HEK293 (cell line): Measurements from ENCODE around the gene SMIM27.

Experiments used
- CTCF ChIA-PET: fragments of 350-600 bp; formaldehyde crosslinking; extraction: SDS; loops from one replicate; lab custom pipeline; 2021; ENCODE audit warnings: antibody characterized with exemption; lab: Yijun Ruan, JAX
- POLR2A ChIA-PET: fragments of 300-600 bp; formaldehyde crosslinking; extraction: SDS; loops from one replicate; lab custom pipeline; 2020; ENCODE audit warnings: antibody characterized with exemption, inconsistent platforms; lab: Yijun Ruan, JAX
- H3K27ac ChIP-seq: fragments of 200-500 bp; sonication (Bioruptor generic); 2 replicates; pipeline ENCODE4 v1.5.1; 2014; ENCODE audit warnings: low read depth, low read length, control low read depth, inconsistent platforms; ENCODE audit errors: extremely low read depth
- H3K36me3 ChIP-seq, 2 experiments: fragments of 200-500 bp in 1 of 2; sonication (Bioruptor generic) in 1 of 2; 1 replicate in 1 of 2; 2 replicates in 1 of 2; pipeline ENCODE4 v1.5.1; 2014 to 2017; ENCODE audit warnings: inconsistent platforms in 2 of 2, low read length in 2 of 2; ENCODE audit not compliant: control insufficient read depth in 2 of 2, insufficient read depth in 1 of 2
- H3K4me1 ChIP-seq: fragments of 200-500 bp; sonication (Bioruptor generic); 2 replicates; pipeline ENCODE4 v1.5.1; 2014; ENCODE audit warnings: mild to moderate bottlenecking, low read length, inconsistent platforms; ENCODE audit not compliant: control insufficient read depth, insufficient read depth
- H3K4me3 ChIP-seq: 2 replicates; pipeline ENCODE4 v1.5.1; 2011; ENCODE audit warnings: low read depth, mild to moderate bottlenecking, control low read depth, low read length, moderate library complexity
- H3K9me3 ChIP-seq: fragments of 200-500 bp; sonication (Bioruptor generic); 2 replicates; pipeline ENCODE4 v1.5.1; 2014; ENCODE audit warnings: low read depth, low read length, inconsistent platforms; ENCODE audit not compliant: control insufficient read depth, insufficient read depth
- ATF2 ChIP-seq: fragments of 450-650 bp; formaldehyde crosslinking; IDR thresholded peaks from 2 replicates; pipeline ENCODE4 v1.5.1; 2016; ENCODE audit warnings: missing biosample characterization, missing genetic modification characterization, low read depth
- KLF17 ChIP-seq: fragments of 450-650 bp; formaldehyde crosslinking; IDR thresholded peaks from 2 replicates; pipeline ENCODE4 v1.5.1; 2016; ENCODE audit warnings: missing biosample characterization, missing genetic modification characterization
- OVOL3 ChIP-seq: fragments of 450-650 bp; formaldehyde crosslinking; IDR thresholded peaks from 2 replicates; pipeline ENCODE4 v1.5.1; 2016; ENCODE audit warnings: missing biosample characterization, missing genetic modification characterization
- TRIM28 ChIP-seq: IDR thresholded peaks from 2 replicates; pipeline ENCODE4 v1.6.1; 2011; ENCODE audit warnings: low read length, control low read depth, borderline replicate concordance
- ZBTB21 ChIP-seq: fragments of 450-650 bp; formaldehyde crosslinking; IDR thresholded peaks from 2 replicates; pipeline ENCODE4 v1.5.1; 2017; ENCODE audit warnings: missing biosample characterization, missing genetic modification characterization
- ZBTB44 ChIP-seq: fragments of 450-650 bp; IDR thresholded peaks from 2 replicates; pipeline ENCODE4 v1.5.1; 2018; ENCODE audit warnings: missing biosample characterization, mild to moderate bottlenecking, missing genetic modification characterization
- ZNF157 ChIP-seq: fragments of 450-650 bp; formaldehyde crosslinking; IDR thresholded peaks from 2 replicates; pipeline ENCODE4 v1.5.1; 2016; ENCODE audit warnings: missing biosample characterization, missing genetic modification characterization
- ZNF16 ChIP-seq: fragments of 450-650 bp; formaldehyde crosslinking; IDR thresholded peaks from 2 replicates; pipeline ENCODE4 v1.5.1; 2016; ENCODE audit warnings: low read depth, missing biosample characterization, missing genetic modification characterization
- ZNF19 ChIP-seq: fragments of 450-650 bp; formaldehyde crosslinking; IDR thresholded peaks from 2 replicates; pipeline ENCODE4; 2016; ENCODE audit warnings: missing biosample characterization, missing genetic modification characterization, low read depth
- ZNF23 ChIP-seq: fragments of 450-650 bp; formaldehyde crosslinking; IDR thresholded peaks from 2 replicates; pipeline ENCODE4 v1.5.1; 2016; ENCODE audit warnings: missing biosample characterization, missing genetic modification characterization, borderline replicate concordance
- ZNF24 ChIP-seq: fragments of 450-650 bp; formaldehyde crosslinking; IDR thresholded peaks from 2 replicates; pipeline ENCODE4 v1.5.1; 2016; ENCODE audit warnings: missing biosample characterization, missing genetic modification characterization
- ZNF341 ChIP-seq: fragments of 450-650 bp; formaldehyde crosslinking; IDR thresholded peaks from 2 replicates; pipeline ENCODE4; 2016; ENCODE audit warnings: low read depth, missing biosample characterization, missing genetic modification characterization
- ZNF596 ChIP-seq: fragments of 450-650 bp; IDR thresholded peaks from 2 replicates; pipeline ENCODE4 v1.5.0; 2018; ENCODE audit warnings: missing biosample characterization, mild to moderate bottlenecking, missing genetic modification characterization, moderate library complexity
- ZNF654 ChIP-seq: fragments of 450-650 bp; formaldehyde crosslinking; IDR thresholded peaks from 2 replicates; pipeline ENCODE4 v1.5.1; 2016; ENCODE audit warnings: low read depth, missing biosample characterization, missing genetic modification characterization
- ZNF658 ChIP-seq: fragments of 450-650 bp; formaldehyde crosslinking; IDR thresholded peaks from 2 replicates; pipeline ENCODE4; 2016; ENCODE audit warnings: missing biosample characterization, missing genetic modification characterization
- ZNF785 ChIP-seq: fragments of 450-650 bp; formaldehyde crosslinking; IDR thresholded peaks from 2 replicates; pipeline ENCODE4 v1.5.1; 2016; ENCODE audit warnings: missing biosample characterization, missing genetic modification characterization
- ZNF830 ChIP-seq: fragments of 450-650 bp; IDR thresholded peaks from 2 replicates; pipeline ENCODE4 v1.5.0; 2018; ENCODE audit warnings: missing biosample characterization, missing genetic modification characterization, low read depth, mild to moderate bottlenecking, moderate library complexity
- TF ChIP-seq, protein P1 (sequence below): fragments of 450-650 bp; formaldehyde crosslinking; IDR thresholded peaks from 2 replicates; pipeline ENCODE4 v1.5.1; 2016; ENCODE audit warnings: missing biosample characterization, missing genetic modification characterization

The SMIM27 gene

GRCh38 chr9:32587901-32588300, 35.8 kb downstream of the SMIM27 start (continued):
- TF ChIP-seq ZBTB44 (tag by site-specific recombination) (no peak), ZBTB21 (no peak), ZNF830 (no peak)

DNA sequence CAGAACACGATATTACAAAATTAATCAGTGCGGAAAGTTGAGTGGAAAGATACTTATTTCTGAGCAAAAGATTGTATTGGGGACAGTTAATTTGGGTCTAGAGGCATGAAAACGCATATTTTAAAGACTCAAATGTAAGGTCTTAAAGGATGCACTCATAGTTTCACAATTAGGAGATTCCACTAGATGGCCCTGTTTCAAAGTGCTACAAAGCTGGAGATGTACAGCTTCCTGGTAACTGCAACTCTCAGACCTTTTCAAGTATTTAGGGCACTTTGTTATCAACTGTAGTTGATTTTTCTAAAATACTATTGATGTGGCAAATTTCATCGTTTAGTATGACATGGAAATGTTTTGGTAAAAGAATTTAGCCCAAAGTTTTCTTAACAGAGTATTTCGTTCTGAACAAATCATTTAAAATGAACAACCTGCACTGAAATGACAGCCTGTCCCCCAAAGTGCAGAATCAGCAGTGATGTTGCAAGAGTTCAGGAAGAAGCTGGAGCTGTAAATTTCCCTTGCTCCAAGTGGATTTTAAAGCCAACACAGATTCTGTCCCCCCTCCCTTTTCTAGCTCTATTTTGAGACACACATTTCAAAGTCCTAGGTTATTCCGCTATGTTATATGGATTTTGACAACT, 37.1 kb downstream of the SMIM27 start:
- peak; percentile 55 for TF ChIP-seq ZNF654 (tag by site-specific recombination)
- no peak for TF ChIP-seq ZNF785 (tag by site-specific recombination)
- TF ChIP-seq, all 188 proteins: peak for 1
- ChIA-PET POLR2A (no interaction called here), CTCF (interaction anchor here (0.6 to 17.2 kb wide), 30 partner anchors 9 to 1514 kb away, joined by 3 to 583 read pairs (median 3); partner anchors contain the start of gene NDUFB6)
- no peak overlapping the region for H3K27ac ChIP-seq
- H3K4me3 ChIP-seq, result no peak overlapping the region
- H3K9me3 ChIP-seq, result no peaks in the 10 kb centered on the region
- H3K4me1 ChIP-seq, result no peaks in the 10 kb centered on the region
- H3K36me3 ChIP-seq, result no peaks in the 10 kb centered on the region

- no peaks in the 10 kb centered on the region for H3K9me3 ChIP-seq
- ChIA-PET POLR2A (no interaction called here), CTCF (interaction anchor here (1.3 to 17.2 kb wide), 6 partner anchors 10 to 380 kb away, joined by 3 to 583 read pairs (median 46); no protein-coding TSS in a partner anchor)
- TF ChIP-seq ZNF341 (tag by site-specific recombination), result no peak
- no peak for TF ChIP-seq ZNF596
- no peak for TF ChIP-seq ZNF658 (tag by site-specific recombination)
- no peak for TF ChIP-seq OVOL3
- no peak for TF ChIP-seq ZNF23
- no peak for TF ChIP-seq ATF2 (tag by site-specific recombination)
- no peak for TF ChIP-seq ZNF157
- TF ChIP-seq ZNF16, result no peak
- TF ChIP-seq KLF17, result no peak
- TF ChIP-seq ZNF19, result no peak
- TF ChIP-seq ZNF24 (tag by site-specific recombination), result no peak
- no peak for TF ChIP-seq TRIM28
- H3K27ac ChIP-seq, result no peak overlapping the region
- no peaks in the 10 kb centered on the region for H3K4me1 ChIP-seq
- H3K4me3 ChIP-seq, result no peak overlapping the region
- H3K36me3 ChIP-seq, result no peaks in the 10 kb centered on the region
Observed at GRCh38 chr9:32590476-32590875, 38.3 kb downstream of the SMIM27 start.

DNA sequence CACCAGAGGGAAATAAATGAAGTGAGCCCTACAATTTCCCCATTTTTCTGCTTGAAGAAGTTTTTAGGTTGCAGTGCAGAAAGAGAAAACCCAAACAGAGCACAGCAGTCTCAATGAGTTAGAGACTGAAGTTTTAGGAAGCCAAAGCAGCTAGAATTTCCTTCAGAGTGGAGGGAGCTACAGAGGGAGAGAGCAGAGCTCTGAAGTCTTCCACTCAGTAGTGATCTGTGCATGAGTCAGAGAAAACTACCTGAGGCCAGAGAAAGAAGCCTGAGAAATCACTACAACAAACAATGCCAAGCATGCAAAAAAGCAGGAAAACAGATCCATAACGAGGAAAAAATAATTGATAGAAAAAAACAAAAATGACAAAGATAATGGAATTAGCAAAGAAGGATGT, 38.8 kb downstream of the SMIM27 start:
- no peaks in the 10 kb centered on the region for H3K4me1 ChIP-seq
- TF ChIP-seq, protein P1, sequence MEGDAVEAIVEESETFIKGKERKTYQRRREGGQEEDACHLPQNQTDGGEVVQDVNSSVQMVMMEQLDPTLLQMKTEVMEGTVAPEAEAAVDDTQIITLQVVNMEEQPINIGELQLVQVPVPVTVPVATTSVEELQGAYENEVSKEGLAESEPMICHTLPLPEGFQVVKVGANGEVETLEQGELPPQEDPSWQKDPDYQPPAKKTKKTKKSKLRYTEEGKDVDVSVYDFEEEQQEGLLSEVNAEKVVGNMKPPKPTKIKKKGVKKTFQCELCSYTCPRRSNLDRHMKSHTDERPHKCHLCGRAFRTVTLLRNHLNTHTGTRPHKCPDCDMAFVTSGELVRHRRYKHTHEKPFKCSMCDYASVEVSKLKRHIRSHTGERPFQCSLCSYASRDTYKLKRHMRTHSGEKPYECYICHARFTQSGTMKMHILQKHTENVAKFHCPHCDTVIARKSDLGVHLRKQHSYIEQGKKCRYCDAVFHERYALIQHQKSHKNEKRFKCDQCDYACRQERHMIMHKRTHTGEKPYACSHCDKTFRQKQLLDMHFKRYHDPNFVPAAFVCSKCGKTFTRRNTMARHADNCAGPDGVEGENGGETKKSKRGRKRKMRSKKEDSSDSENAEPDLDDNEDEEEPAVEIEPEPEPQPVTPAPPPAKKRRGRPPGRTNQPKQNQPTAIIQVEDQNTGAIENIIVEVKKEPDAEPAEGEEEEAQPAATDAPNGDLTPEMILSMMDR (tag by site-specific recombination), result no peak
- POLR2A ChIA-PET, result no interaction called here
- H3K9me3 ChIP-seq, result no peaks in the 10 kb centered on the region
- H3K27ac ChIP-seq, result no peak overlapping the region
- H3K36me3 ChIP-seq, result no peaks in the 10 kb centered on the region
- H3K4me3 ChIP-seq, result no peak overlapping the region
- CTCF ChIA-PET, result interaction anchor here (0.7 to 17.2 kb wide), 5 partner anchors 11 to 380 kb away, joined by 3 to 583 read pairs (median 82); no protein-coding TSS in a partner anchor
